Breast epithelium (tissue), 4 donors: ENCODE measurements around the gene ELOVL5. TPM values are rescaled to one million over a fixed set of nuclear protein-coding genes. Genes with fewer than 3 reads are reported as not detected.

Experiments used
- DNase-seq, 2 donors: peaks; one replicate each; pipeline ENCODE4 v3.0.0-alpha.2; 2019; ENCODE audit warnings: low spot score in 2 of 2
- H3K27ac ChIP-seq, 2 donors: fragments of 200-600 bp; sonication (generic) in 1 of 2; one replicate each; pipeline ENCODE4 v1.5.1; 2016 to 2019; ENCODE audit warnings: mild to moderate bottlenecking in 1 of 2
- H3K27me3 ChIP-seq, 2 donors: fragments of 200-600 bp; sonication (generic) in 1 of 2; one replicate each; pipeline versions ENCODE4 v1.5.1 to v1.6.0; 2017 to 2019; ENCODE audit warnings: control low read depth in 1 of 2, mild to moderate bottlenecking in 1 of 2
- H3K36me3 ChIP-seq: fragments of 200-600 bp; one replicate; pipeline ENCODE4 v1.5.1; 2019
- H3K4me1 ChIP-seq, 2 donors: fragments of 200-600 bp; sonication (generic); one replicate each; pipeline ENCODE4 v1.5.1; 2016 to 2019; ENCODE audit warnings: control low read depth in 1 of 2
- H3K4me3 ChIP-seq, 3 donors: fragments of 200-600 bp; sonication (generic); 1 replicate in 2 of 3; 2 replicates in 1 of 3; pipeline ENCODE4 v1.5.1; 2016 to 2019; ENCODE audit warnings: mild to moderate bottlenecking in 3 of 3, moderate library complexity in 2 of 3
- H3K9me3 ChIP-seq, 2 donors: fragments of 200-600 bp; sonication (generic) in 1 of 2; one replicate each; pipeline ENCODE4 v1.5.1; 2016 to 2019; ENCODE audit warnings: control low read depth in 1 of 2
- CTCF ChIP-seq, 3 donors: fragments of 450-650 bp; IDR thresholded peaks; one replicate each; pipeline ENCODE4 v1.5.1; 2016 to 2017; ENCODE audit warnings: antibody characterized with exemption in 3 of 3, mild to moderate bottlenecking in 3 of 3, moderate library complexity in 3 of 3
- POLR2A ChIP-seq: fragments of 450-650 bp; IDR thresholded peaks from one replicate; pipeline ENCODE4 v1.6.1; 2016; ENCODE audit warnings: antibody characterized with exemption, mild to moderate bottlenecking, moderate library complexity
- POLR2AphosphoS5 ChIP-seq, 3 donors: sonication (generic); formaldehyde crosslinking; IDR thresholded peaks; one replicate each; pipeline ENCODE4 v1.6.1; 2017; ENCODE audit warnings: antibody characterized with exemption in 3 of 3
- intact Hi-C: fragments of 100-400 bp; cut with DNase I; formaldehyde crosslinking; loops from one replicate; pipeline ENCODE4 v1.15.1; 2023; ENCODE audit warnings: low total_unique reads
- total RNA-seq, 3 donors: library from RNA; depleted of rRNA; stranded (reverse); fragments of >200 nt; gene quantifications; one replicate each; pipeline ENCODE4 v1.1.0, GENCODE V29; 2016

ELOVL5 gene
- total RNA-seq, 3 donors from 2014 or later = 245 to 427 (median 272) TPM

DNA sequence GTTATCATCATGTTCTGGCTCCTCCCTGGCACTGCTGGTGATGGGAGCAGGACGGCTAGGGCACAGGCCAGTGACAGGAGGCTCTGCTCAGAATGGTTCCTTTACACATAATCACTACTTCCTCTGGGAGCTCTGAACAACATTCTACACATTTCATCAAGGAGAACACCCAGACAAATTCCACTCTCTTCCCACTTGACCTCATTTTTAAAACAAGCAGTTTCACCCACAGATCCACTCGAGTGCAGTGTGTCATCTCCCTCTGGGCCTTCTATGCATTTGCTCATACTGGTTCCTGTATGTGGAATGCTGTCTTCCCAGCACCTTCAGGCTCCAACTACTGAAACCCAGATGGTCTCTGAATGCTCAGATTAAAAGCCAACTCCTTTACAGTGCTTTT, 84.8 kb downstream of the ELOVL5 start:
- H3K9me3 ChIP-seq = no peaks in the 10 kb centered on the region
- no peak overlapping the region for H3K27ac ChIP-seq
- no peaks in the 10 kb centered on the region for H3K4me1 ChIP-seq
- intact Hi-C loops = no loop called here
- no peak for DNase-seq
- no peak for TF ChIP-seq POLR2AphosphoS5 (IDR thresholded peaks at IDR 0.05)
- TF ChIP-seq POLR2A = no peak
- TF ChIP-seq CTCF (IDR thresholded peaks at IDR 0.05) = no peak
- H3K36me3 ChIP-seq = peaks cover 6% of the 10 kb centered on the region
- H3K27me3 ChIP-seq = no peaks in the 10 kb centered on the region
- H3K4me3 ChIP-seq = no peak overlapping the region

DNA sequence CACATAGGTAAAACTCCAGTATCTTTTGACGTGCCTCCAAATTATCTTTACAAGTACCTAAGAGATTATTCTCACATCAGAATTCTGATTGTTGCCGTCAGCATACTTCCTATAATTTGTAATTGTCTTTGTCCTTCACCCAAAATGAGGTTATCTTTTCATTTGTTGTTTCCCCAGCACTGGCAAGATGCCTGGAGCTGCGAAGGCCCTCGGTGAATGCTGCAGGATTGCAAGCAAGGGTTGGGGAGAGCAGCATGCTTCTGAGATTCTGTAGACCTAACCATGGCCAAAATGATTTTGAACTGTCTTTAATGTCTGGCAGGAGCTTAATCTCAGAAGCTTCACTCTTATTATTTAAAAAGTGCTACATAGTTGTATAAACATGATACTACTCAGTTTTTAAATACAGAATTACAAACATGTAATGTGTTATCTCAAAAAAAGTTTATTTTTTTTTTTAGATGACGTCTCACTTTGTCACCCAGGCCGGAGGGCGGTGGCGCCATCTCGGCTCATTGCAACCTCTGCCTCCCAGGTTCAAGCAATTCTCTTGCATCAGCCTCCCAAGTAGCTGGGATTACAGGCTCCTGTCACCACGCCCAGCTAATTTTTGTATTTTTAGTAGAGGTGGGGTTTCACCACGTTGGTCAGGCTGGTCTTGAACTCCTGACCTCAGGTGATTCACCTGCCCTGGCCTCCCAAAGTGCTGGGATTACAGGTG, 88.7 kb downstream of the ELOVL5 start:
- no peaks in the 10 kb centered on the region for H3K4me1 ChIP-seq
- H3K4me3 ChIP-seq = no peak overlapping the region
- H3K9me3 ChIP-seq = no peaks in the 10 kb centered on the region
- DNase-seq = no peak
- intact Hi-C loops = no loop called here
- peaks cover 4% of the 10 kb centered on the region for H3K36me3 ChIP-seq
- no peaks in the 10 kb centered on the region for H3K27me3 ChIP-seq
- no peak overlapping the region for H3K27ac ChIP-seq
- no peak for TF ChIP-seq CTCF (IDR thresholded peaks at IDR 0.05)
- TF ChIP-seq POLR2A = no peak
- TF ChIP-seq POLR2AphosphoS5 (IDR thresholded peaks at IDR 0.05) = no peak

GRCh38 chr6:53258774-53259155, 90.0 kb downstream of the ELOVL5 start:
- no peaks in the 10 kb centered on the region for H3K9me3 ChIP-seq
- DNase-seq = no peak
- H3K4me1 ChIP-seq = no peaks in the 10 kb centered on the region
- TF ChIP-seq CTCF (IDR thresholded peaks at IDR 0.05) = no peak
- peaks cover 4% of the 10 kb centered on the region for H3K36me3 ChIP-seq
- H3K27ac ChIP-seq = no peak overlapping the region
- no peak overlapping the region for H3K4me3 ChIP-seq
- no peaks in the 10 kb centered on the region for H3K27me3 ChIP-seq
- intact Hi-C loops = no loop called here

DNA sequence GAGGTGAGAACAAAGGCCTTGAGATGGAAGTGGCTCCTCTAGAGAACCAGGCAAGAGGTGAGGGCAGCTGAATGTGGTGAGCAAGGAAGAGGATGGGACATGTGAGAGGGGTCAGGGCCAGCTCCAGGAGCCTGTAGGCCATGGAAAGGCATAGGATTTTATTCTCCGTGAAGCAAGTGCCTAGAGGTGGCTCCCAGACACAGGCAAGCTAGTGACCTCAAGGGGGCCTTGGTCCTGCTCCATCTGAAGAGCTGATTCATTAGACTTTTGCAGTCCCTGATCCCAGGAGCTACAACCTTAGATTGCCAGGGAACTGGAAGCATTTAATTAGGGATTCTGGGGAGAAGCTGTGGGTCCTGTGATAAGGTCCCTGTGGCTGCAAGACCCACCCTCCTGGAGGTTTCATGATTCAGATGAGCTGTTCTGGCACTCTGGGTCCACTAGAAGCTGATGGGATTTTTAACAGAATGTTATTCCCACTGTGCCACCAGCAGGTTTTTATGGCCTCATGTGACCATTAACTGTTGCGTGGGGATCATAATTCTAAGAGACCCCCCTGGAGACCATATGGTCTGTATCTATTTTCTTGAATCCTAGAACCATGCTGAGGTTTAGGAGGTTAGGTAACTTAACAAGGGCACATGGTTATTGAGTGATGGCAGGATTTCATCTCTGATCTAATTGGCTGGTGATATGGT, 90.5 kb downstream of the ELOVL5 start:
- Histone ChIP-seq H3K4me1 (no peaks in the 10 kb centered on the region), H3K27ac (no peak overlapping the region), H3K9me3 (no peaks in the 10 kb centered on the region), H3K36me3 (peaks cover 4% of the 10 kb centered on the region), H3K4me3 (no peak overlapping the region), H3K27me3 (no peaks in the 10 kb centered on the region)
- no peak for DNase-seq
- no peak for TF ChIP-seq CTCF (IDR thresholded peaks at IDR 0.05)
- no peak for TF ChIP-seq POLR2A
- no peak for TF ChIP-seq POLR2AphosphoS5 (IDR thresholded peaks at IDR 0.05)
- intact Hi-C loops = no loop called here

GRCh38 chr6:53257533-53257932, 91.2 kb downstream of the ELOVL5 start:
- no peak for DNase-seq
- Histone ChIP-seq H3K4me3 (no peak overlapping the region), H3K27me3 (no peaks in the 10 kb centered on the region), H3K4me1 (no peaks in the 10 kb centered on the region), H3K27ac (no peak overlapping the region), H3K36me3 (peaks cover 4% of the 10 kb centered on the region), H3K9me3 (no peaks in the 10 kb centered on the region)
- TF ChIP-seq POLR2A (no peak), CTCF (IDR thresholded peaks at IDR 0.05) (no peak), POLR2AphosphoS5 (IDR thresholded peaks at IDR 0.05) (no peak)
- intact Hi-C loops = no loop called here
